CD14-positive monocyte (primary cell): Measurements from ENCODE around the gene RNF213. TPM values are rescaled to one million over a fixed set of nuclear protein-coding genes. Genes with fewer than 3 reads are reported as not detected.

ENCODE experiments used
- DNase-seq, 3 donors: peaks; one replicate each; pipeline ENCODE4 v3.0.0-alpha.2; 2011 to 2022
- H2AFZ ChIP-seq: 2 replicates; pipeline ENCODE4 v1.6.0; 2012; ENCODE audit warnings: mild to moderate bottlenecking, low read depth, low read length, inconsistent platforms; ENCODE audit not compliant: insufficient read depth, poor library complexity, severe bottlenecking
- H3K27ac ChIP-seq, 2 donors: 1 replicate in 1 of 2; 2 replicates in 1 of 2; pipeline ENCODE4 v1.5.1; 2012 to 2013; ENCODE audit warnings: low read length in 2 of 2, control low read depth in 1 of 2, inconsistent platforms in 1 of 2, low read depth in 1 of 2, mild to moderate bottlenecking in 1 of 2
- H3K27me3 ChIP-seq, 2 donors: one replicate each; pipeline versions ENCODE4 v1.6.0 to v1.6.1; 2011 to 2013; ENCODE audit warnings: low read length in 2 of 2; ENCODE audit not compliant: control insufficient read depth in 2 of 2, insufficient read depth in 2 of 2
- H3K36me3 ChIP-seq, 2 donors: replicated peaks in 1 of 2; 1 replicate in 1 of 2; 2 replicates in 1 of 2; pipeline versions ENCODE4 v1.5.1 to v1.6.1; 2012 to 2013; ENCODE audit warnings: low read length in 2 of 2, control low read depth in 1 of 2, inconsistent platforms in 1 of 2, mild to moderate bottlenecking in 1 of 2; ENCODE audit not compliant: insufficient read depth in 2 of 2, control insufficient read depth in 1 of 2
- H3K4me1 ChIP-seq, 2 donors: 1 replicate in 1 of 2; 2 replicates in 1 of 2; pipeline versions ENCODE4 v1.5.1 to v1.6.1; 2012 to 2013; ENCODE audit warnings: low read length in 2 of 2, control low read depth in 1 of 2, inconsistent platforms in 1 of 2, mild to moderate bottlenecking in 1 of 2, moderate library complexity in 1 of 2; ENCODE audit not compliant: insufficient read depth in 2 of 2, control insufficient read depth in 1 of 2
- H3K4me2 ChIP-seq: replicated peaks from 2 replicates; pipeline ENCODE3; 2012; ENCODE audit warnings: low read length, moderate library complexity, mild to moderate bottlenecking; ENCODE audit not compliant: poor library complexity, severe bottlenecking; ENCODE audit errors: extremely low read depth
- H3K4me3 ChIP-seq, 3 experiments: fragments of 200-600 bp in 1 of 3; sonication (generic) in 1 of 3; replicated peaks in 1 of 3; 1 replicate in 2 of 3; 2 replicates in 1 of 3; pipeline ENCODE4 v1.5.1; 2011 to 2013; ENCODE audit warnings: low read length in 3 of 3, mild to moderate bottlenecking in 3 of 3, control low read depth in 2 of 3, low read depth in 2 of 3, inconsistent platforms in 1 of 3, moderate library complexity in 1 of 3
- H3K79me2 ChIP-seq: 2 replicates; pipeline ENCODE4 v1.6.0; 2012; ENCODE audit warnings: mild to moderate bottlenecking, control low read depth, inconsistent platforms, low read length, moderate library complexity; ENCODE audit not compliant: insufficient read depth
- H3K9ac ChIP-seq: 2 replicates; pipeline ENCODE4 v1.6.0; 2017; ENCODE audit warnings: low read length, mild to moderate bottlenecking; ENCODE audit not compliant: insufficient read depth, poor library complexity, severe bottlenecking
- H3K9me3 ChIP-seq, 2 donors: replicated peaks in 1 of 2; 1 replicate in 1 of 2; 2 replicates in 1 of 2; pipeline versions ENCODE4 v1.5.1 to v1.6.1; 2012 to 2013; ENCODE audit warnings: low read length in 2 of 2, control low read depth in 1 of 2; ENCODE audit not compliant: control insufficient read depth in 1 of 2, insufficient read depth in 1 of 2
- H4K20me1 ChIP-seq: 2 replicates; pipeline ENCODE4 v1.6.0; 2012; ENCODE audit warnings: mild to moderate bottlenecking, low read length, control low read depth, moderate library complexity; ENCODE audit not compliant: insufficient read depth
- H3K27ac Mint-ChIP-seq, 7 donors: one replicate each; pipeline ENCODE4 v1.8.0; 2020; ENCODE audit warnings: mild to moderate bottlenecking in 7 of 7, mixed read lengths in 7 of 7, moderate library complexity in 6 of 7, inconsistent platforms in 2 of 7
- H3K27me3 Mint-ChIP-seq, 3 donors: one replicate each; pipeline ENCODE4 v1.8.0; 2021 to 2022; ENCODE audit warnings: low read depth in 3 of 3, mild to moderate bottlenecking in 3 of 3, mixed read lengths in 3 of 3, moderate library complexity in 3 of 3, inconsistent platforms in 1 of 3
- H3K36me3 Mint-ChIP-seq, 2 donors: one replicate each; pipeline ENCODE4 v1.8.0; 2020; ENCODE audit warnings: mixed read lengths in 2 of 2, inconsistent platforms in 1 of 2, mild to moderate bottlenecking in 1 of 2
- H3K4me1 Mint-ChIP-seq: one replicate; pipeline ENCODE4 v1.8.0; 2020; ENCODE audit warnings: mild to moderate bottlenecking, mixed read lengths
- H3K4me3 Mint-ChIP-seq, 2 donors: one replicate each; pipeline ENCODE4 v1.8.0; 2020; ENCODE audit warnings: mild to moderate bottlenecking in 2 of 2, mixed read lengths in 2 of 2, moderate library complexity in 1 of 2
- H3K9me3 Mint-ChIP-seq, 7 donors: one replicate each; pipeline ENCODE4 v1.8.0; 2020 to 2022; ENCODE audit warnings: mixed read lengths in 7 of 7, mild to moderate bottlenecking in 6 of 7, moderate library complexity in 6 of 7, inconsistent platforms in 2 of 7
- CTCF ChIP-seq: fragments of 200-600 bp; IDR thresholded peaks from one replicate; pipeline ENCODE4 v1.8.0; 2022; ENCODE audit warnings: antibody characterized with exemption, mild to moderate bottlenecking
- WGBS: methylation state at CpG from one replicate; pipeline ENCODE4 v1.1.5; 2013; ENCODE audit warnings: missing lambda C conversion rate; ENCODE audit not compliant: insufficient coverage; 5-methylcytosine and 5-hydroxymethylcytosine counted together
- intact Hi-C, 2 donors: fragments of 100-400 bp; cut with micrococcal nuclease; formaldehyde crosslinking; loops; one replicate each; pipeline versions ENCODE4 v1.15.0 to v1.15.1; 2023
- polyA plus RNA-seq, 3 donors: library from polyadenylated mRNA; depleted of rRNA in 1 of 3; unstranded in 2 of 3; stranded (reverse) in 1 of 3; fragments of 300-500 nt in 2 of 3; fragments of >200 nt in 1 of 3; fragmentation: Illumina TruSeq in 2 of 3; gene quantifications; 1 replicate in 2 of 3; 2 replicates in 1 of 3; pipeline ENCODE4 v1.2.3, GENCODE V29; 2012 to 2021

Gene RNF213
- polyA plus RNA-seq, 3 donors, result 10.3 to 196 (median 18.1) TPM

GRCh38 chr17:80346498-80347275 is 86.0 kb downstream of the RNF213 start:
- no peaks in the 10 kb centered on the region for H3K9me3 ChIP-seq
- H3K27ac ChIP-seq, result no peak overlapping the region
- no peak overlapping the region for H3K4me3 Mint-ChIP-seq
- H3K4me1 ChIP-seq, result no peaks in the 10 kb centered on the region
- peak overlapping the region in 1 of 7 donors; percentile 46 for H3K27ac Mint-ChIP-seq
- peaks cover 92 to 97% of the 10 kb centered on the region in 2 donors for H3K36me3 Mint-ChIP-seq
- no peak overlapping the region for H3K4me2 ChIP-seq
- no peaks in the 10 kb centered on the region for H3K27me3 Mint-ChIP-seq
- no peak for DNase-seq
- intact Hi-C loops, result no loop called here
- no peaks in the 10 kb centered on the region for H3K79me2 ChIP-seq
- peaks cover 98% of the 10 kb centered on the region for H4K20me1 ChIP-seq
- H3K27me3 ChIP-seq, result no peaks in the 10 kb centered on the region
- TF ChIP-seq CTCF, result no peak
- no peak overlapping the region for H3K4me3 ChIP-seq
- no peaks in the 10 kb centered on the region for H3K4me1 Mint-ChIP-seq
- peaks cover 96 to 98% of the 10 kb centered on the region in 2 donors for H3K36me3 ChIP-seq
- 96% methylated on average over 31 of the region's 38 CpGs for WGBS
- H3K9me3 Mint-ChIP-seq, result peaks cover 0 to 1% (median 0%) of the 10 kb centered on the region in 7 donors
- H3K9ac ChIP-seq, result no peak overlapping the region
- H2AFZ ChIP-seq, result no peak overlapping the region

- peaks cover 0 to 1% (median 0%) of the 10 kb centered on the region in 7 donors for H3K9me3 Mint-ChIP-seq
- TF ChIP-seq CTCF, result no peak
- Histone ChIP-seq H3K4me3 (no peak overlapping the region), H3K4me2 (no peak overlapping the region), H3K27me3 (no peaks in the 10 kb centered on the region), H3K79me2 (no peaks in the 10 kb centered on the region), H2AFZ (no peak overlapping the region), H3K9me3 (no peaks in the 10 kb centered on the region), H3K9ac (no peak overlapping the region), H3K4me1 (no peaks in the 10 kb centered on the region), H4K20me1 (peaks cover 97% of the 10 kb centered on the region), H3K27ac (no peak overlapping the region), H3K36me3 (peaks cover 99 to 100% of the 10 kb centered on the region in 2 donors)
- peaks cover 95 to 99% of the 10 kb centered on the region in 2 donors for H3K36me3 Mint-ChIP-seq
- WGBS, result 100% methylated on average over 19 of the region's 19 CpGs
- H3K4me1 Mint-ChIP-seq, result no peaks in the 10 kb centered on the region
- intact Hi-C loops, result no loop called here
- no peak overlapping the region for H3K4me3 Mint-ChIP-seq
- peak overlapping the region in 1 of 7 donors; percentile 2 for H3K27ac Mint-ChIP-seq
- no peaks in the 10 kb centered on the region for H3K27me3 Mint-ChIP-seq
- DNase-seq, result no peak
Observed at GRCh38 chr17:80347536-80347935, 86.9 kb downstream of the RNF213 start.
